ENCODE data around the gene SLC25A47.
A peak's percentile ranks its signal among the peaks of the same experiment; 100 is the strongest.

- TF ChIP-seq CTCF (conservative IDR thresholded peaks at IDR 0.05; ENCODE audit: low read depth, low read length) (no peak), CEBPB (IDR thresholded peaks at IDR 0.05; ENCODE audit: low read depth, low read length) (peak; percentile 72)
These were observed 41.3 kb downstream of the SLC25A47 start for GRCh38 chr14:100364403-100364802.
